ENCODE results near the gene OLIG2.

- TF ChIP-seq CTCF (conservative IDR thresholded peaks at IDR 0.05) (no peak), ZFX (IDR thresholded peaks at IDR 0.05) (no peak)
These were observed 35.5 kb downstream of the OLIG2 start for GRCh38 chr21:33061233-33061632.

Data from C4-2B (cell line).